Ishikawa (cell line): ENCODE measurements around the gene PDE3B.
A peak's percentile ranks its signal among the peaks of the same experiment; 100 is the strongest.

Experiments
- CEBPB ChIP-seq: IDR thresholded peaks from 2 replicates; pipeline ENCODE4 v1.6.1; 2012
- CREB1 ChIP-seq: IDR thresholded peaks from 2 replicates; pipeline ENCODE4 v1.6.1; 2012; ENCODE audit warnings: low read depth
- EGR1 ChIP-seq: IDR thresholded peaks from 2 replicates; pipeline ENCODE4 v1.6.1; 2012
- EP300 ChIP-seq: IDR thresholded peaks from 2 replicates; pipeline ENCODE4 v1.6.1; 2012; ENCODE audit warnings: borderline replicate concordance
- FOXM1 ChIP-seq: IDR thresholded peaks from 2 replicates; pipeline ENCODE4 v1.6.1; 2012; ENCODE audit warnings: low read depth, borderline replicate concordance
- NFIC ChIP-seq: IDR thresholded peaks from 2 replicates; pipeline ENCODE4 v1.6.1; 2012
- RAD21 ChIP-seq: IDR thresholded peaks from 2 replicates; pipeline ENCODE4 v1.6.1; 2012; ENCODE audit warnings: low read depth
- TAF1 ChIP-seq: IDR thresholded peaks from 2 replicates; pipeline ENCODE4 v1.6.1; 2012; ENCODE audit warnings: low read depth, mild to moderate bottlenecking
- TCF12 ChIP-seq: IDR thresholded peaks from 2 replicates; pipeline ENCODE4 v1.6.1; 2012; ENCODE audit warnings: low read depth
- TEAD4 ChIP-seq: IDR thresholded peaks from 2 replicates; pipeline ENCODE4 v1.6.1; 2012
- YY1 ChIP-seq: IDR thresholded peaks from 2 replicates; pipeline ENCODE4 v1.6.1; 2012; ENCODE audit warnings: low read depth
- ZBTB7A ChIP-seq: IDR thresholded peaks from 2 replicates; pipeline ENCODE4 v1.6.1; 2012; ENCODE audit warnings: low read depth
- TF ChIP-seq, protein P1 (sequence below): IDR thresholded peaks from 2 replicates; pipeline ENCODE4 v1.6.1; 2012
- TF ChIP-seq, protein P2 (sequence below): IDR thresholded peaks from 2 replicates; pipeline ENCODE4 v1.6.1; 2012; ENCODE audit warnings: low read depth, mild to moderate bottlenecking
- TF ChIP-seq, protein P3 (sequence below): IDR thresholded peaks from 2 replicates; pipeline ENCODE4 v1.6.1; 2012

Gene PDE3B

DNA sequence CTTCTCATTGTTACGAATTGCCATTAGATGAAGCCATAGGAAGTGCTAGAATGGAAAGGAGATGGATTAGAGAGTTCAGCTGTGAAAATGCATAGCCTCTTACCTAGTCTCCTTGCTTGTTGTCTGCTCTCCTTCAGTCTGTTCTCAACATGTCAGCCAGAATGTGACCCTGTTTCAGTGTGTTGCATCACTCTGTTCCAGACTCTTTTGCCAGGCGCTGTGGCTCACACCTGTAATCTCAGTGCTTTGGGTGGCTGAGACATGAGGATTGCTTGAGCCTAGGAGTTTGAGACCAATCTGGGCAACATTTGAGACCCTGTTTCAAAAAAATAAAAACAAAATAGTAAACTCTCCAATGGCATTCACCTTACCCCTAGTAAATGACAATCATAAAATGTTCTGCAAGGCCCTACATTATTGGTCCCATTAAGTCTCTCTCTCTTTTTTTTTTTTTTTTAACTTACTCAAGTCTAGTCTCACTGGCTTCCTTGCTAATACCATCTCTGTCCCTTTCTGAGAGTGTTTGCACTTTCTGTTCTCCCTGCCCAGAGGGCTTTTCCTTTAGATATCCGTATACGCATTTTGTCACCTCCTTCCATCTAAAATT is 209.1 kb downstream of the PDE3B start:
- TF ChIP-seq CEBPB (0 out of 2 replicates have a peak, but pooled peaks have one; percentile 3), YY1 (no peak)

DNA sequence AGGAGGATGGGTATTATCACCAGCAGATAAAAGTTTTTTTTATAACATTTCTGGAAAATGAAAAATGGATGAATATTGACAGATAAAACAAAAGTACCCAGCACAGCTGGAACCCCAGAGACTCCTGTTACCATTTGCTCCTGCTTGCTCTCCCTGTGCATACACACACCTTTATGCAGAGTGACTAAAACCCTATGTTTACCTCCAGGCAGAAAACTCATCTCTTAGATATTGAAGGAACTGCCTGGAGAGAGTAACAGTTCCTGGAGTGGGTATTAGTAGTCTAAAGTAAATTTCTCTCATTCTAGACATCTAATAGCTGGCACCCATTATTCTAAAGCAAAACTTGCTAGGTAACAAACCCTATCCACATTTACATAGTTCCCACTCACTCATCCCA is 210.5 kb downstream of the PDE3B start:
- TF ChIP-seq TCF12, result no peak
- TF ChIP-seq CREB1, result no peak
- TF ChIP-seq RAD21, result no peak
- no peak for TF ChIP-seq CEBPB
- TF ChIP-seq EP300, result no peak
- no peak for TF ChIP-seq YY1
- no peak for TF ChIP-seq FOXM1
- TF ChIP-seq, protein P1, sequence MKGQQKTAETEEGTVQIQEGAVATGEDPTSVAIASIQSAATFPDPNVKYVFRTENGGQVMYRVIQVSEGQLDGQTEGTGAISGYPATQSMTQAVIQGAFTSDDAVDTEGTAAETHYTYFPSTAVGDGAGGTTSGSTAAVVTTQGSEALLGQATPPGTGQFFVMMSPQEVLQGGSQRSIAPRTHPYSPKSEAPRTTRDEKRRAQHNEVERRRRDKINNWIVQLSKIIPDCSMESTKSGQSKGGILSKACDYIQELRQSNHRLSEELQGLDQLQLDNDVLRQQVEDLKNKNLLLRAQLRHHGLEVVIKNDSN, result no peak
- TF ChIP-seq, protein P2, sequence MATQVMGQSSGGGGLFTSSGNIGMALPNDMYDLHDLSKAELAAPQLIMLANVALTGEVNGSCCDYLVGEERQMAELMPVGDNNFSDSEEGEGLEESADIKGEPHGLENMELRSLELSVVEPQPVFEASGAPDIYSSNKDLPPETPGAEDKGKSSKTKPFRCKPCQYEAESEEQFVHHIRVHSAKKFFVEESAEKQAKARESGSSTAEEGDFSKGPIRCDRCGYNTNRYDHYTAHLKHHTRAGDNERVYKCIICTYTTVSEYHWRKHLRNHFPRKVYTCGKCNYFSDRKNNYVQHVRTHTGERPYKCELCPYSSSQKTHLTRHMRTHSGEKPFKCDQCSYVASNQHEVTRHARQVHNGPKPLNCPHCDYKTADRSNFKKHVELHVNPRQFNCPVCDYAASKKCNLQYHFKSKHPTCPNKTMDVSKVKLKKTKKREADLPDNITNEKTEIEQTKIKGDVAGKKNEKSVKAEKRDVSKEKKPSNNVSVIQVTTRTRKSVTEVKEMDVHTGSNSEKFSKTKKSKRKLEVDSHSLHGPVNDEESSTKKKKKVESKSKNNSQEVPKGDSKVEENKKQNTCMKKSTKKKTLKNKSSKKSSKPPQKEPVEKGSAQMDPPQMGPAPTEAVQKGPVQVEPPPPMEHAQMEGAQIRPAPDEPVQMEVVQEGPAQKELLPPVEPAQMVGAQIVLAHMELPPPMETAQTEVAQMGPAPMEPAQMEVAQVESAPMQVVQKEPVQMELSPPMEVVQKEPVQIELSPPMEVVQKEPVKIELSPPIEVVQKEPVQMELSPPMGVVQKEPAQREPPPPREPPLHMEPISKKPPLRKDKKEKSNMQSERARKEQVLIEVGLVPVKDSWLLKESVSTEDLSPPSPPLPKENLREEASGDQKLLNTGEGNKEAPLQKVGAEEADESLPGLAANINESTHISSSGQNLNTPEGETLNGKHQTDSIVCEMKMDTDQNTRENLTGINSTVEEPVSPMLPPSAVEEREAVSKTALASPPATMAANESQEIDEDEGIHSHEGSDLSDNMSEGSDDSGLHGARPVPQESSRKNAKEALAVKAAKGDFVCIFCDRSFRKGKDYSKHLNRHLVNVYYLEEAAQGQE, result no peak
- no peak for TF ChIP-seq ZBTB7A
- TF ChIP-seq EGR1, result no peak
- TF ChIP-seq, protein P3, sequence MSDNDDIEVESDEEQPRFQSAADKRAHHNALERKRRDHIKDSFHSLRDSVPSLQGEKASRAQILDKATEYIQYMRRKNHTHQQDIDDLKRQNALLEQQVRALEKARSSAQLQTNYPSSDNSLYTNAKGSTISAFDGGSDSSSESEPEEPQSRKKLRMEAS, result no peak
- no peak for TF ChIP-seq TEAD4
- no peak for TF ChIP-seq NFIC
- no peak for TF ChIP-seq TAF1

DNA sequence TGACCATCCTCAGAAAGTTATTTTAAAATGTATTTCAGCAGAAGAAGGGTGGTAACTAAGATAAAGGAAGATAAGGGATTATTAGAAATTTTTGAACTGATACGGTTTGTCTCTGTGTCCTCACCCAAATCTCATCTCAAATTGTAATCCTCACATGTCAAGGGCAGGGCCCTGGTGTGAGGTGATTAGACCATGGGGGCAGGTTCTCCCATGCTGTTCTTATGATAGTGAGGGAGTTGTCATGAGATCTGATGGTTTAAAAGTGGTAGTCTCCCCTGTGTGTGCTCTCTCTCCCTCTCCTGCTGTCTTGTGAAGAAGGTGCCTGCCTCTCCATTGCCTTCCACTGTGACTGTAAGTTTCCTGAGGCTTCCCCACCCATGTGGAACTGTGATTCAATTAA is 212.3 kb downstream of the PDE3B start:
- TF ChIP-seq CEBPB, result no peak
- TF ChIP-seq, protein P3, result no peak
- no peak for TF ChIP-seq EGR1

DNA sequence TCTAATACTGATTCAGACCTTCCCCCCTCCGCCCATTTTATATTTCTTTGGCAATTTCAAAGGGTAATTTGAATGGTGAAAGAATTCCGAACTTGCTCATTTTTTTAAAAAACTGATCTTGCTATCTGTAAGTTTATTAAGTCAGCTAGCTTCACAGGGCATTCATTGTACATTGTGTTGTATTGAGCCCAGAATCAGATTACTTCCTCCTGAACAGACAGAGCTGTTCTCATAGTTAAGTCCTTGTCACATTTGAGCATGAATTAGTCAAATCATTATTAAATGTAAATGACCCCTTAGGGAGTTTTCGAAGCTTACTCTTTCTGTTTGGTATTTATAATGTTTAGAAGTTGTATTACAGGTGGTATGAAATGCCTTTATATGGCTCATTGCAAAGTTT is 214.0 kb downstream of the PDE3B start:
- TF ChIP-seq, protein P2, result no peak
- TF ChIP-seq ZBTB7A (no peak), TCF12 (no peak), CEBPB (no peak), FOXM1 (no peak), EP300 (no peak), TAF1 (no peak)
- TF ChIP-seq, protein P1, result no peak

DNA sequence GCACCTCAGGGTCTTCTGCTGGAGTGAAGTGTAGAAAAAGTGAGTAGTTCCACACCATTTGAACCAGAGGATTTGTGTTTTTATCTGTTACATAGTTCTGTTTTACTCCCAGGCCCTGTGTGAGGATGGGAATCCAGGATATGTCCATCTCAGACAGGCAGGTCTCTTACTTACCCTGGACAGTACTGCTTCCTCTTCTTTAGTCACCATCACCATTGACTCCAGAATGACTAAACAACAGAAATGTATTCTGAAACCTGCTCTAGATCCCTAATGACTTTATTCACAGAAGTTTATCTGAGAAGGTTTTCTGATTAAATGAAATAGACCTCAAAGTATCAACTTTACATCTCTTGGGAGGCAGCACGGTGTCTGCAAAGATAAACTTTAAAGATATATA is 214.8 kb downstream of the PDE3B start:
- no peak for TF ChIP-seq EGR1
- TF ChIP-seq, protein P2, result no peak

DNA sequence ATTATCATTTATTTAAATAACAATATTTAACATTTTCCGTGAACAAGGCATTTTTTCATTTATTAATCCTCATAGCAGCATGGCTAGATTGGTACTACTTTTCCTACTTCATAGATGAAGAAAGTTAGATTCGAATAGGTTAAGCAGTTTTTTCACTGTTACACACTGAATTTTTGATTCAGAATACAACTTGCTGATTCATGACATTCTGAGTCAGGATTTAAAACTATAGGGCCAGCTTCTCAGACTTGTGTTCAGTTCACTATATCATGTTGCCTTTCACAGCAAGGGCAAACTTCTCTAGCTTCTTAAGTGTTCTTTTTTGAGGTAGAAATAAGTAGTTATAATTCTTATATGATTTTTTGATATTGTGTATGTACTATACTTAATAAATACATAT is 216.9 kb downstream of the PDE3B start:
- TF ChIP-seq, protein P3, result no peak
- TF ChIP-seq TEAD4 (no peak), TCF12 (no peak), CREB1 (no peak), NFIC (no peak), ZBTB7A (no peak), CEBPB (no peak), TAF1 (no peak)
- TF ChIP-seq, protein P2, result no peak
